Astrocyte of the cerebellum (primary cell): ENCODE results near the gene TSFM.

Experiments
- DNase-seq: peaks from one replicate; pipeline ENCODE4 v3.0.0-alpha.2; 2011; ENCODE audit warnings: low read depth
- H3K4me3 ChIP-seq: 2 replicates; pipeline ENCODE4 v1.5.1; 2011; ENCODE audit warnings: mild to moderate bottlenecking, low read depth, low read length, moderate library complexity
- CTCF ChIP-seq: IDR thresholded peaks from 2 replicates; pipeline ENCODE4 v1.5.1; 2012; ENCODE audit warnings: low read length, low read depth, moderate library complexity, mild to moderate bottlenecking; ENCODE audit errors: missing control alignments
- in situ Hi-C: cut with HindIII; loops from 2 replicates; pipeline ENCODE4 v1.10.0; 2017; ENCODE audit warnings: low sequenced_read_pairs

The TSFM gene

DNA sequence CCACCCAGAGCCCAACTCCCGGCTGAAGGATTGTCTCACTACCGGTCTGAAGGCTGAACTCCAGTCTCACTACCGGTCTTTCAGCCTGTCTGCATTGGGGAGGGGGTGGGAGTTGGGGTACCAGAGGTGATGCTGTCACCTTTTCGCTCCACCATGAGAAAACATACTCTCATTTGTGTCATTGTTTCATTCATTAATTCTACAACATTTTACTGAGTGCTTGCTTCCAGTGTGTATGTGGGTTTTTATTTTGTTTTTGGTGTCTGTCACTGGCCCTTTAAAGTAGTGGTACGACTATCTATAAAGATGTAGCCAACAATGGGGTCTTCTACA is 30.0 kb upstream of the TSFM start:
- DNase-seq: no peak
- no peak for TF ChIP-seq CTCF
- H3K4me3 ChIP-seq: peak overlapping the region; percentile 95
- in situ Hi-C loops: no loop called here

GRCh38 chr12:57753756-57754337 is 28.7 kb upstream of the TSFM start:
- no peak for TF ChIP-seq CTCF
- DNase-seq: no peak
- in situ Hi-C loops: no loop called here
- H3K4me3 ChIP-seq: no peak overlapping the region

DNA sequence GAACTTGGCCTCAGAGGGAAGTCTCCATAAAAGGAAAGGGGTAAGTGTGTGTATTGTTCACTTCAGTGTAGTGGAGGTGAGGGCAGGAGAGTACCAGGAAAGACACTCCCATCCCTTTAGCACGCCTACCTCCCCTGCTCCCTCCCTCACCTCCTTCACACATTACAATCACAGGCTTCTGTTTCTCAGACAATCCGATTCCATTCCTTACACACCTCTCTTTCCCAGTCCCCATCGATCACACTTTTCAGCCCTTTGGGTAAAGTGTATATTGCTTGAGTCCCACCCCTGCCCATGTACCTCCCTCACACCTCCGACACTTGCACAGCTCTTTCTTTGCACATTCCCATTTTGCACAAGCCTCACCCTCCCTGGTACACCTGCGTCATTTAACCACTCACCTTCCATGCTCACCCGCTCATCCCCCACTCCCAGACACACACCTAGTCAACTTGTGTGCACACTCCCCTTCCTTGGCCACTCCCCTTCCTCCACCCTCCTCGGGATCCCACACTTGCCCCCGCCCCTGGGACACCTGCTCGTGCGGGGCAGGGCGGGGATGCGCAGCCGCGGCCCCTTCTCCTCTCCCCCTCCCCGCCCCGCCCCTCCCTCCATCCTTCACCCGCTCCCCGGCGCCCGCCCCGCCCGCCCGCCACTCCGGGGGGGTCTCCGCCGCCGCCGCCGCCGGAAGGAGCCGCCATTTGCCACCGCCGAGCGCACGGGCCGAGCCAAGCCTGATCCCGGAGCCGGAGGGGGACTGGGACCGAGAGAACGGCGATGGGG is 28.0 kb upstream of the TSFM start, which contains the start of gene MARCHF9:
TSS of gene MARCHF9 (plus strand) at position 693 of the 783 bp plus-strand sequence. CDS start 426 bp downstream, outside the sequence.
- no peak for TF ChIP-seq CTCF
- no peak for DNase-seq
- in situ Hi-C loops: loop anchor here (5.0 kb wide), 1 partner anchor 63 kb away; the partner anchor contains the start of gene AVIL
- H3K4me3 ChIP-seq: peak within 1 kb of the TSS; percentile 55

GRCh38 chr12:57755194-57755453 is 27.5 kb upstream of the TSFM start:
- DNase-seq: no peak
- in situ Hi-C loops: loop anchor here (5.0 kb wide), 1 partner anchor 62 kb away; the partner anchor contains the start of gene AVIL
- H3K4me3 ChIP-seq: peak overlapping the region; percentile 55
- TF ChIP-seq CTCF: no peak

- no peak for TF ChIP-seq CTCF
- in situ Hi-C loops: loop anchor here (5.0 kb wide), 1 partner anchor 62 kb away; the partner anchor contains the start of gene AVIL
- H3K4me3 ChIP-seq: peak overlapping the region; percentile 55
- DNase-seq: no peak
Measured at GRCh38 chr12:57755454-57756372, 26.9 kb upstream of the TSFM start.
